Hepatocyte (in vitro differentiated cells): Measurements from ENCODE around the gene RAPGEF6.

ENCODE experiments used
- CTCF ChIP-seq: fragments of 200-600 bp; sonication (generic); IDR thresholded peaks from 2 replicates; pipeline ENCODE4 v1.5.1; 2016; ENCODE audit warnings: antibody characterized with exemption, mild to moderate bottlenecking; ENCODE audit not compliant: poor library complexity
- EZH2 ChIP-seq: fragments of 200-600 bp; sonication (generic); IDR thresholded peaks from 2 replicates; pipeline ENCODE4 v1.6.1; 2016; ENCODE audit warnings: antibody characterized with exemption, mild to moderate bottlenecking, borderline replicate concordance
- EZH2phosphoT487 ChIP-seq: fragments of 200-600 bp; sonication (generic); IDR thresholded peaks from one replicate; pipeline ENCODE4 v1.6.1; 2018; ENCODE audit warnings: antibody characterized with exemption, mild to moderate bottlenecking, low read depth, moderate library complexity; ENCODE audit not compliant: unreplicated experiment, severe bottlenecking

GRCh38 chr5:131545845-131546244 is 89.2 kb downstream of the RAPGEF6 start:
- TF ChIP-seq CTCF (no peak), EZH2 (no peak), EZH2phosphoT487 (no peak)
